H9 (cell line): ENCODE data around the gene TAF4. TPM values are rescaled to one million over a fixed set of nuclear protein-coding genes. Genes with fewer than 3 reads are reported as not detected.

Experiments used
- DNase-seq: peaks from one replicate; pipeline ENCODE4 v3.0.0-alpha.2; 2017
- H2AFZ ChIP-seq: one replicate; pipeline ENCODE4 v1.6.1; 2013; ENCODE audit warnings: mild to moderate bottlenecking, low read length, control low read depth, moderate library complexity
- H2AK5ac ChIP-seq: 2 replicates; pipeline ENCODE4 v1.6.1; 2013; ENCODE audit warnings: low read length, control low read depth, mixed read lengths; ENCODE audit not compliant: insufficient read length
- H2BK120ac ChIP-seq: one replicate; pipeline ENCODE4 v1.6.1; 2013; ENCODE audit warnings: low read depth, mild to moderate bottlenecking, low read length, control low read depth, inconsistent platforms; ENCODE audit not compliant: poor library complexity, severe bottlenecking
- H2BK12ac ChIP-seq: 2 replicates; pipeline ENCODE4 v1.6.1; 2013; ENCODE audit warnings: low read length, control low read depth, mixed read lengths, low read depth; ENCODE audit not compliant: insufficient read length
- H2BK15ac ChIP-seq: 2 replicates; pipeline ENCODE4 v1.6.1; 2013; ENCODE audit warnings: low read depth, low read length, control low read depth
- H2BK20ac ChIP-seq: one replicate; pipeline ENCODE4 v1.6.1; 2013; ENCODE audit warnings: low read depth, mild to moderate bottlenecking, low read length, control low read depth, inconsistent platforms; ENCODE audit not compliant: poor library complexity, severe bottlenecking
- H2BK5ac ChIP-seq: 2 replicates; pipeline ENCODE4 v1.6.1; 2013; ENCODE audit warnings: low read length, control low read depth, mixed read lengths; ENCODE audit not compliant: insufficient read length
- H3K14ac ChIP-seq: 2 replicates; pipeline ENCODE4 v1.6.1; 2013; ENCODE audit warnings: low read length, control low read depth; ENCODE audit not compliant: insufficient read depth
- H3K18ac ChIP-seq: 2 replicates; pipeline ENCODE4 v1.6.1; 2013; ENCODE audit warnings: low read depth, mild to moderate bottlenecking, mixed read lengths, low read length, control low read depth; ENCODE audit not compliant: insufficient read length
- H3K23ac ChIP-seq: 2 replicates; pipeline ENCODE4 v1.6.1; 2013; ENCODE audit warnings: low read length, control low read depth, mixed read lengths, low read depth; ENCODE audit not compliant: insufficient read length
- H3K23me2 ChIP-seq: 2 replicates; pipeline ENCODE4 v1.6.1; 2013; ENCODE audit warnings: low read depth, mild to moderate bottlenecking, mixed read lengths, low read length, control low read depth; ENCODE audit not compliant: insufficient read length, poor library complexity, severe bottlenecking
- H3K27ac ChIP-seq: 2 replicates; pipeline ENCODE4 v1.5.1; 2013; ENCODE audit warnings: low read length, control low read depth, mixed read lengths, low read depth; ENCODE audit not compliant: insufficient read length
- H3K27me3 ChIP-seq: 2 replicates; pipeline ENCODE4 v1.6.1; 2013; ENCODE audit warnings: low read length, control low read depth, inconsistent platforms; ENCODE audit not compliant: insufficient read depth
- H3K4ac ChIP-seq: 2 replicates; pipeline ENCODE4 v1.6.1; 2013; ENCODE audit warnings: low read depth, mild to moderate bottlenecking, control low read depth, inconsistent platforms, low read length, moderate library complexity
- H3K4me1 ChIP-seq: 2 replicates; pipeline ENCODE4 v1.6.1; 2013; ENCODE audit warnings: low read length, control low read depth, inconsistent platforms; ENCODE audit not compliant: insufficient read depth
- H3K4me2 ChIP-seq: 2 replicates; pipeline ENCODE4 v1.6.1; 2013; ENCODE audit warnings: low read length, control low read depth, mixed read lengths; ENCODE audit not compliant: insufficient read length, insufficient read depth
- H3K56ac ChIP-seq: 2 replicates; pipeline ENCODE4 v1.6.1; 2013; ENCODE audit warnings: low read depth, mild to moderate bottlenecking, mixed read lengths, low read length, control low read depth; ENCODE audit not compliant: insufficient read length
- H3K79me1 ChIP-seq: 2 replicates; pipeline ENCODE4 v1.6.1; 2013; ENCODE audit warnings: low read depth, mild to moderate bottlenecking, moderate library complexity, low read length, control low read depth, inconsistent platforms; ENCODE audit not compliant: insufficient read depth, poor library complexity, severe bottlenecking
- H3K79me2 ChIP-seq: 2 replicates; pipeline ENCODE4 v1.6.1; 2013; ENCODE audit warnings: low read length, control low read depth, inconsistent platforms; ENCODE audit not compliant: insufficient read depth
- H3K9ac ChIP-seq: 2 replicates; pipeline ENCODE4 v1.6.1; 2013; ENCODE audit warnings: low read length, control low read depth, mixed read lengths; ENCODE audit not compliant: insufficient read length; ENCODE audit errors: extremely low read depth
- H3K9me3 ChIP-seq: one replicate; pipeline ENCODE4 v1.6.1; 2013; ENCODE audit warnings: low read depth, low read length, inconsistent platforms; ENCODE audit not compliant: control insufficient read depth
- H3T11ph ChIP-seq: one replicate; pipeline ENCODE4 v1.6.1; 2013; ENCODE audit warnings: mild to moderate bottlenecking, low read length, control low read depth, inconsistent platforms
- H4K20me1 ChIP-seq: one replicate; pipeline ENCODE4 v1.6.1; 2013; ENCODE audit not compliant: control insufficient read depth, insufficient read length, insufficient read depth
- H4K5ac ChIP-seq: 2 replicates; pipeline ENCODE4 v1.6.1; 2013; ENCODE audit warnings: low read depth, mild to moderate bottlenecking, mixed read lengths, low read length, control low read depth; ENCODE audit not compliant: insufficient read length
- H4K8ac ChIP-seq: replicated peaks from 2 replicates; pipeline ENCODE4 v1.6.1; 2013; ENCODE audit warnings: low read length, control low read depth, mixed read lengths, low read depth; ENCODE audit not compliant: insufficient read length
- H4K91ac ChIP-seq: 2 replicates; pipeline ENCODE4 v1.6.1; 2013; ENCODE audit warnings: low read depth, mild to moderate bottlenecking, moderate library complexity, mixed read lengths, low read length, control low read depth; ENCODE audit not compliant: insufficient read length
- H3K27ac Mint-ChIP-seq, 3 experiments: 2 replicates in 2 of 3; 3 replicates in 1 of 3; pipeline ENCODE4 v1.8.0; 2020 to 2021; ENCODE audit warnings: mixed read lengths in 3 of 3, mild to moderate bottlenecking in 1 of 3, moderate library complexity in 1 of 3
- H3K27me3 Mint-ChIP-seq: 2 replicates; pipeline ENCODE4 v1.8.0; 2021; ENCODE audit warnings: low read depth, mild to moderate bottlenecking, moderate library complexity, mixed read lengths
- H3K36me3 Mint-ChIP-seq, 3 experiments: 2 replicates in 2 of 3; 3 replicates in 1 of 3; pipeline ENCODE4 v1.8.0; 2020 to 2021; ENCODE audit warnings: low read depth in 3 of 3, mixed read lengths in 3 of 3; ENCODE audit not compliant: insufficient read depth in 1 of 3
- H3K4me1 Mint-ChIP-seq, 2 experiments: 2 replicates each; pipeline ENCODE4 v1.8.0; 2020; ENCODE audit warnings: mixed read lengths in 2 of 2
- H3K4me3 Mint-ChIP-seq, 2 experiments: 2 replicates in 1 of 2; 3 replicates in 1 of 2; pipeline ENCODE4 v1.8.0; 2020 to 2021; ENCODE audit warnings: mild to moderate bottlenecking in 2 of 2, mixed read lengths in 2 of 2, moderate library complexity in 1 of 2
- H3K9me3 Mint-ChIP-seq, 2 experiments: 2 replicates in 1 of 2; 3 replicates in 1 of 2; pipeline ENCODE4 v1.8.0; 2020; ENCODE audit warnings: mild to moderate bottlenecking in 2 of 2, mixed read lengths in 2 of 2, moderate library complexity in 1 of 2
- CTCF ChIP-seq: fragments of 200-600 bp; sonication (generic); conservative IDR thresholded peaks from 3 replicates; pipeline ENCODE4 v1.8.0; 2021; ENCODE audit warnings: antibody characterized with exemption, mild to moderate bottlenecking
- WGBS: extraction: QIAGEN DNeasy Blood & Tissue Kit; methylation state at CpG from one replicate; pipeline ENCODE4 v1.1.7; 2013; ENCODE audit warnings: missing lambda C conversion rate, low lambda C conversion rate, mixed read lengths; ENCODE audit not compliant: insufficient read length; ENCODE audit errors: extremely low coverage; 5-methylcytosine and 5-hydroxymethylcytosine counted together
- total RNA-seq: library from RNA; stranded (reverse); gene quantifications from 2 replicates; pipeline ENCODE4 v1.2.1, GENCODE V29; 2021

TAF4 gene
- total RNA-seq, 1 experiment from 2014 or later, result 30.8 TPM

DNA sequence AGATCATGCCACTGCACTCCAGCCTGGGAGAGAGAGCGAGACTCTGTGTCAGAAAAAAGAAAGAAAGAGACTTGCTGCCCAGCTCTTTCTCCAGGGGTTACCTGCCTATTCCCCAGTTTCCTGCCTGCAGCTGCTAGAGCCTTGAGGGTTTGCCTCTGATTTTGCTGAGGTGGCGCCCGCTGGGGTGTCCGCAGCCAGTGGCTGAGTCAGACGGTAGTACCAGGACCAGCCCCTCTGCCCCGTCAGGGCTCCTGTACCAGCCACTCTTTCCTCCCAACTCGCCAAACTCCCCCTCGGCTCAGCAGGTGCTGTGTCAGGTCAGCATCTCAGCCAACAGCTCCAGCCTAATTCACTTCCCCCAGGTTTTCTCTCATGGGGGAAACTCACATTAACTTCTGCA is 49.2 kb upstream of the TAF4 start:
- no peak overlapping the region for H2BK120ac ChIP-seq
- no peak overlapping the region for H2AK5ac ChIP-seq
- no peak overlapping the region for H3K9ac ChIP-seq
- TF ChIP-seq CTCF, result no peak
- H2BK20ac ChIP-seq, result no peak overlapping the region
- H3K14ac ChIP-seq, result peak overlapping the region; percentile 4; the same call in 1 of the 2 replicates
- WGBS, result no CpG with 5 or more reads among the region's 8 CpGs
- Mint-ChIP-seq H3K36me3 (peaks cover 0 to 4% (median 3%) of the 10 kb centered on the region in 3 experiments; a peak in 4 of 7 replicates), H3K4me3 (0 out of 5 replicates have a peak overlapping the region, but pooled peaks of 1 of the 2 experiments have one; percentile 12), H3K9me3 (peaks cover 11 to 12% of the 10 kb centered on the region in 2 experiments), H3K4me1 (peaks cover 14 to 35% of the 10 kb centered on the region in 2 experiments), H3K27ac (peak overlapping the region in 2 of 3 experiments; percentile 36 to 76; a peak in 4 of 7 replicates), H3K27me3 (peaks cover 12% of the 10 kb centered on the region)
- H3K79me2 ChIP-seq, result no peaks in the 10 kb centered on the region
- no peak overlapping the region for H4K91ac ChIP-seq
- no peak overlapping the region for H2BK15ac ChIP-seq
- no peak overlapping the region for H3K4ac ChIP-seq
- H3K56ac ChIP-seq, result no peak overlapping the region
- no peaks in the 10 kb centered on the region for H4K20me1 ChIP-seq
- no peaks in the 10 kb centered on the region for H3K9me3 ChIP-seq
- no peak overlapping the region for H2BK12ac ChIP-seq
- H3K27ac ChIP-seq, result no peak overlapping the region
- H3K23me2 ChIP-seq, result no peaks in the 10 kb centered on the region
- no peak overlapping the region for H4K5ac ChIP-seq
- H3K79me1 ChIP-seq, result no peaks in the 10 kb centered on the region
- no peak overlapping the region for H2BK5ac ChIP-seq
- H3K23ac ChIP-seq, result no peak overlapping the region
- H2AFZ ChIP-seq, result no peak overlapping the region
- H3K27me3 ChIP-seq, result no peaks in the 10 kb centered on the region
- no peak overlapping the region for H3K18ac ChIP-seq
- no peak overlapping the region for H4K8ac ChIP-seq
- DNase-seq, result peak; percentile 65
- peak overlapping the region; percentile 47 for H3K4me2 ChIP-seq
- H3K4me1 ChIP-seq, result no peaks in the 10 kb centered on the region
- H3T11ph ChIP-seq, result no peak overlapping the region
